H4 (cell line): ENCODE results near the gene THAP7. TPM values are rescaled to one million over a fixed set of nuclear protein-coding genes. Genes with fewer than 3 reads are reported as not detected.
"Not testable (repeated sequence)": the region's sequence is repeated elsewhere in the genome, so short reads cannot be mapped to it uniquely, and the experiment has no call there.

Experiments used
- DNase-seq: peaks from one replicate; pipeline ENCODE4 v3.0.0-alpha.2; 2015; ENCODE audit warnings: low spot score
- total RNA-seq: library from RNA; depleted of rRNA; stranded (reverse); fragments of >200 nt; shearing (Covaris generic); gene quantifications from 2 replicates; pipeline ENCODE4 v1.2.3, GENCODE V29; 2014

THAP7 gene
- total RNA-seq, 1 experiment from 2014 or later: 45.8 TPM

GRCh38 chr22:20979243-20979809 is 22.6 kb downstream of the THAP7 start:
- no peak for DNase-seq

GRCh38 chr22:20978419-20978818 is 23.5 kb downstream of the THAP7 start:
- DNase-seq: no peak

GRCh38 chr22:20977516-20978170 is 24.3 kb downstream of the THAP7 start:
- no peak for DNase-seq

DNA sequence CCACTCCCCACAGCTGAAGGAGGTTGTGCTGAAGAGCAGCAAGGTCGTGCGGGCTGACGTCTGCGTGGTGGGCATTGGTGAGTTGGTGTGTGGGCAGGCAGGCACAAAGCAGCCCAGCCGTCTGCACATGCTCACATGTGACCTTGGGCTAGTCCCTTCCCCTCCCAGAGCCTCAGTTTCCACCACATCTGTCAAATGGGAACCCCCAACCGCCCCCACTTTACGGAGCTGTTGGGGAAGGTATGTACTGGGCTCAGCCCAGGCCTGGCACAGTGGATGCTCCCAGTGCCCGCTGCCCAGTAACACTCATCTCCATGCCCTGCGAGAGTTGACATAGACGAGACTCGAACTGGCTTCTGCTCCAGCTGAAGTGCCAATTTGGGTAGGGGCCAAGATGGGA is 24.9 kb downstream of the THAP7 start:
- DNase-seq: no peak

GRCh38 chr22:20976291-20976877 is 25.5 kb downstream of the THAP7 start:
- DNase-seq: no peak

- no peak for DNase-seq
Measured at GRCh38 chr22:20975541-20976290, 26.2 kb downstream of the THAP7 start.

DNA sequence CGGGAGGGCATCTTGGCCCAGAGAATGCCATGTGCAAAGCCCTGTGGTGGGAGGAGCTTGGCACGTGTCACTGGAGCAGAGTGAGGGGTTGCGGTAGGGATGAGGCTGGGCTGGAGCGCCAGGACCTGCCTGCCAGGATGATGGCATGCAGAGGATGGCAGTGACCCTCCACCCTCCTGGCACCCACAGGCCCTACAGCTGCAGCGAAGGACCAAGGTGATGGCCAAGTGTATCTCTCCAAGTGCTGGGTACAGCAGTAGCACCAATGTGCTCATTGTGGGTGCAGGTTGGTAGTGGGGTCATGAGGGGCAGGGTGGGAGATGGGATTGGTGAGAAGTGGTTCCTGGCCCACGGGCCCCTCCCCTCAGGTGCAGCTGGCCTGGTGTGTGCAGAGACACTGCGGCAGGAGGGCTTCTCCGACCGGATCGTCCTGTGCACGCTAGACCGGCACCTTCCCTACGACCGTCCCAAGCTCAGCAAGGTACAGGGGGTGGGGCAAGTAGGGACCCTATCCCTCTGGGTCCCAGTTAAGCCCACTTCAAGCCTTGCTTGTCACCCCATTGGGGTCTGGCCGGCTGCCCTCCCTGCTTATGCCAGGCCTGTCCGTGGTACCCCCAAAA is 27.5 kb downstream of the THAP7 start:
- DNase-seq: no peak

DNA sequence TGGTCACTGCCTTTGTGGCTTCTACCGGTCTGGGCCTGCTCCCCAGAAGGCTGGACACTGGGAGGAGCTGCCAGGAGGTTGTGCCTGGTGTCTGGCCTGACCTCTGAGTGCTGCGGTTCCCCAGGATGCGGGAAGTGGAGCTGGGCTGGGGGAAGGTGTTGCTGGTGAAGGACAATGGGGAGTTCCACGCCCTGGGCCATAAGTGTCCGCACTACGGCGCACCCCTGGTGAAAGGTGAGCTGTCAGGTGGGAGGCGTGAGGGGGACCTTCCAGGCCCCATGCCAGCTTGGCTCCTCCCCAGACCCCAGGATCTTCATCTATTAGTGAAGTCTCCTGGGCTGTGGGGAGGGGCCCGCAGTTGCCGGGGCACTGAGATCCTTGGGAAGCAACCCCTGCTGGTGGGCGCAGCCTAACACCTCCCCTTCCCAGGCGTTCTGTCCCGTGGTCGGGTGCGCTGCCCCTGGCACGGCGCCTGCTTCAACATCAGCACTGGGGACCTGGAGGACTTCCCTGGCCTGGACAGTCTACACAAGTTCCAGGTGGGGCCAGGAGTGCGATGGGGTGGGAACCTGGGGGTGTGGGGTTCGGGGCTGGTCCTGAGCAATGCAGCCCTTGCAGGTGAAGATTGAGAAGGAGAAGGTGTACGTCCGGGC is 28.2 kb downstream of the THAP7 start:
- no peak for DNase-seq

- no peak for DNase-seq
Measured at GRCh38 chr22:20972933-20973577, 28.9 kb downstream of the THAP7 start.

GRCh38 chr22:20972014-20972694 is 29.8 kb downstream of the THAP7 start:
- DNase-seq: not testable (repeated sequence)

DNA sequence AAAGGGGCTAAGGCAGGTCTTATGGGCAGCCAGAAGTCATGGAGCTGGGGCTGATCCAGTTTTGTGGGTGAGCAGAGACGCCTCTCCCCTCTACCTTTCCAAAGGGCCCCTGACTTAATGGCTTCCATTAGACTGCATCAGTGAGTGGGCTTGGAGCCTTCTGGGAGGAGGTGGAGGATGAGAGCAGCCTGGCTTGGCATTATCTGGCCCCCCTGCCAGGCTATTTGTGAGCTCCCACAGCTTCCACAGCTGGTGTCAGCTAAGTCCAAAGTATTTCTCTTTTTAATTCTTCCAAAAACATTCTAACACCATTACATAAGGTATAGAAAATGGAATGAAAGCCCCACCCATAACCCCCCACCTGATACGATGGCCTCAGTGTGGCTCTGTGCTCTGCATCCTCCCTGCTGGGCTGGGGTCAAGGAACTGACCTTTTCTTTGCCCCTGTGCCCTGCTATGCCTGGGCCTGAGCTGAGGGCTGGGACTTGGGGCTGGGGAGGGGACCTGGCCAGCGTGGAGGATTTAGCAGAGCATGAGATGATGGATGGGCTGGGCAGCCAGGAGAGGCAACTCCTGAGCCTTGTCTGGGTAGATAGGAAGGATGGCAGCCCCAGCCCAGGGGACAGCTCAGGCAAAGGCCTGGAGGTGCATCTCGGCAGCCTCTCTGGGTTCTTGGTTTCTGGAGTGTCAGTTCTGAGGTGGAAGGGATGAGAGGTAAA is 30.8 kb downstream of the THAP7 start:
- DNase-seq: no peak

DNA sequence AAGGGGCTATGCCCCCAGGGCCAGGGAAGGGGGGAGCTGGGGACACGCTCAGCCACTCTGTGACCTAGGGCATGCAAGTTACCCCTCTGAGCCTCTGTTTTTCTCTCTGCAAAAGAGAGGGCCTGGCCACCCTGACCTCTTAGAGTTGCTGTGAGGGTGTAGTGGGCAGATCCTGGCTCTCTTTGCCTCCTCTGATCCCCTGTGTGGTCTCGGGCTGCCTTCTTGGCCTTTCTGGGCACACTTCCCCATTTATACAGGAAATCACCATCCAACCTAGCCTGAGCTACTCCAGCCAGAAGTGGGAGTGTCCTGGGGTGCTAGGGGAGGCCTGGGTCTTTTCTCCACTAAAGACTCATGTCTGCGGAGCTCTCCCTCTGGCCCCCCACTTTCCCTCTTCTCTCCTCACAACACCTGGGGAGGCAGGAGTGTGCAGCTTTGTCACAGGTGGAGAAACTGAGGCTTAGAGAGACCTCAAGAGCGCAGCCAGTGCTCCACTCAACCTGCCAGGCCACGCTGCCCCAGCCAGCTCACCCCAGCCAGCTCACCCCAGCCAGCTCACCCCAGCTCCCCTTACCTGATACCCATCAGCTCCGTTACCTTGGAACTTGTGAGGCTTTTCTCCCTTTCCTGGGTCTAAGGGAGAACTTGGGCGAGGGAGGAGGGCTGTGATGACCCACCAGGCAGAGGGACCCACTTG is 33.5 kb downstream of the THAP7 start:
- no peak for DNase-seq

DNA sequence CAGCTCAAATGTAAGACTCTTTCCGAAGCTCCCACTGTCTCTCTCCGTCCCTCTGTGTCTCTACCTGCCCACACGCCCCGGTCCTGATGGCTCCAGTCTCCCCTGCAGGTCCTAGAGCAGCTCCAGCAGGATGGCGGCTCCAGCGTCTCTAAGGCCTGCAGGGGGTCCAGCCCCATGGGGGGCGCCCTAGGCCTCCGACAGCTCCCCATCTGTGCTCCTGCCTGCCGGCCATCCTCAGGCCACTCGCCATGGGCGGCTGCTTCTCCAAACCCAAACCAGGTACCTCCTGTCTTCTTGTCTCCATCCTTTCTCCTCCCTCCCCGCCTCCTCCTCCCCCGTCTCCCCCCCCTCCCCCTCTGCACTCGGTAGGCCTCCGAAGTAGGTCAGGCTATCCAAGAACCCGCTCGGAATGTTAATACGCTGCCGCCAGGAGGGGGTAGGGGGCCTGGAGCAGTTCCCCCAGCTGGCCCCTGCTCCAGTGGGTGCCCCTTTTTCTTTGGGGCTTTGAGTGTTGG is 34.2 kb downstream of the THAP7 start:
- no peak for DNase-seq

GRCh38 chr22:20966883-20967696 is 34.8 kb downstream of the THAP7 start, which contains the start of gene AIFM3:
Gene AIFM3 (plus strand): TSS chr22:20967255. CDS start chr22:20967945, 690 bp downstream.
- no peak for DNase-seq

DNA sequence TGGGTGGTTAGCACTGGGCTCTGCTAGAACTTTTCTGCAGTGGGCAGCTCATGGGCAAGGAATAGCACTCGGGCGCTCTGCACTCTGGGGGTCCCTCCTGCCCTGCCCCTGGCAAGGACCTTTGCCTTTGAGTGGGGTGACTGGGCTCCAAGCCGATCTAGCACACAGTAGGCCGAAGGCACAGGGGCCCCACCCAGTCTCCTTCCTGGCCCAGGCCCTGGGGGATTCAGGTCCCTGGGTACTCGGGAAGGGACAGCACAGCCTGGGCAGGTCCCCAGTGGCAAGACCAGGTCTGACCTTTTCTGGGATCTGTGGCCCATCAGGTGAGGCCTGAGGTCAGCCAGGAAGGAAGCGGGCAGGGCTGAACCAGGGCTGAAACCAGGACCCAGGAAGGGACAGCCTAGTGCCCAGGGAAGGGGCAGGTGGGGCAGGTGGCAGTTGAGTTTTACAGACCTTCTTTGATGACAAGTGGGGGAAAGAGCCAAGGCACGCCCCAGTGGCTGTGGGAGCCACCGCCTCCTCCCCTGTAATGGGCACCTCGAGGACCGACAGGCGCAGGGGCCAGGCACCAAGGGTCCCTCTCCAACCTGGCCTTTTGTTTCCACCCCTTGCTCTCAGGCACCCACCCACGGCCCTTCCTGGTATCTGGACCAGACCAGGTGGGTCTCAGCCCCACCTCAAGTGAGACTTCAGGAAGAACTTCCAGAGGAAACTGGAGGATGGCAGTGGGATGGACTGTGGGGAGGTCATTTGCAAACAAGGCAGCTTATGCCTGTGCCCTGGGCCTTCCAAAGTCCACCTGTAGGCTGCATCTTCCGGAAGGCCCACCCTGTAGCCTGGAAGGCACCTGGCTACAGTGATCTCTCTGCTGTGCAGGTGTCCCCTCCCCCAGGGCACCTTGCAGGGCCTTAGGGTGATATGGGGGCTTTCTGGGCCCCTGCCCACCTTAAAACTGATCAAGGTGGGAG is 35.7 kb downstream of the THAP7 start:
- no peak for DNase-seq

- DNase-seq: no peak
Measured at GRCh38 chr22:20965104-20965887, 36.6 kb downstream of the THAP7 start.
